Activated T-cell treated with anti-CD3 and anti-CD28 coated beads, Interleukin-2, amount 50 U/mL, for 72 hours (primary cell): Measurements from ENCODE around the gene KASH5. TPM values are rescaled to one million over a fixed set of nuclear protein-coding genes. Genes with fewer than 3 reads are reported as not detected.
A peak's percentile ranks its signal among the peaks of the same experiment; 100 is the strongest.

Experiments
- ATAC-seq, 2 donors: fragments of 150-1000 bp; cut with Tn5 transposase; replicated peaks in 1 of 2; 2 replicates each; pipeline ENCODE4 v1.10.0; 2021; ENCODE audit warnings: moderate library complexity in 2 of 2, mild to moderate bottlenecking in 1 of 2
- DNase-seq, 2 donors: peaks; one replicate each; pipeline ENCODE4 v3.0.0; 2021 to 2022; ENCODE audit warnings: mixed read lengths in 1 of 2
- H3K27ac Mint-ChIP-seq: one replicate; pipeline ENCODE4 v1.8.0; 2022; ENCODE audit warnings: mild to moderate bottlenecking, moderate library complexity, mixed read lengths
- H3K27me3 Mint-ChIP-seq: one replicate; pipeline ENCODE4 v1.8.0; 2022; ENCODE audit warnings: low read depth, mixed read lengths
- H3K36me3 Mint-ChIP-seq, 2 donors: one replicate each; pipeline ENCODE4 v1.8.0; 2022; ENCODE audit warnings: mixed read lengths in 2 of 2, mild to moderate bottlenecking in 1 of 2; ENCODE audit not compliant: insufficient read depth in 2 of 2
- H3K4me1 Mint-ChIP-seq: one replicate; pipeline ENCODE4 v1.8.0; 2022; ENCODE audit warnings: low read depth, mixed read lengths
- H3K4me3 Mint-ChIP-seq, 2 donors: one replicate each; pipeline ENCODE4 v1.8.0; 2022; ENCODE audit warnings: mild to moderate bottlenecking in 2 of 2, mixed read lengths in 2 of 2, moderate library complexity in 2 of 2
- H3K9me3 Mint-ChIP-seq, 2 donors: one replicate each; pipeline ENCODE4 v1.8.0; 2022; ENCODE audit warnings: mixed read lengths in 2 of 2
- total RNA-seq, 2 donors: library from RNA; stranded (reverse); gene quantifications; one replicate each; pipeline ENCODE4 v1.2.3, GENCODE V29; 2022

KASH5 gene
- total RNA-seq, 2 donors from 2014 or later = 1.6 to 3.0 TPM

DNA sequence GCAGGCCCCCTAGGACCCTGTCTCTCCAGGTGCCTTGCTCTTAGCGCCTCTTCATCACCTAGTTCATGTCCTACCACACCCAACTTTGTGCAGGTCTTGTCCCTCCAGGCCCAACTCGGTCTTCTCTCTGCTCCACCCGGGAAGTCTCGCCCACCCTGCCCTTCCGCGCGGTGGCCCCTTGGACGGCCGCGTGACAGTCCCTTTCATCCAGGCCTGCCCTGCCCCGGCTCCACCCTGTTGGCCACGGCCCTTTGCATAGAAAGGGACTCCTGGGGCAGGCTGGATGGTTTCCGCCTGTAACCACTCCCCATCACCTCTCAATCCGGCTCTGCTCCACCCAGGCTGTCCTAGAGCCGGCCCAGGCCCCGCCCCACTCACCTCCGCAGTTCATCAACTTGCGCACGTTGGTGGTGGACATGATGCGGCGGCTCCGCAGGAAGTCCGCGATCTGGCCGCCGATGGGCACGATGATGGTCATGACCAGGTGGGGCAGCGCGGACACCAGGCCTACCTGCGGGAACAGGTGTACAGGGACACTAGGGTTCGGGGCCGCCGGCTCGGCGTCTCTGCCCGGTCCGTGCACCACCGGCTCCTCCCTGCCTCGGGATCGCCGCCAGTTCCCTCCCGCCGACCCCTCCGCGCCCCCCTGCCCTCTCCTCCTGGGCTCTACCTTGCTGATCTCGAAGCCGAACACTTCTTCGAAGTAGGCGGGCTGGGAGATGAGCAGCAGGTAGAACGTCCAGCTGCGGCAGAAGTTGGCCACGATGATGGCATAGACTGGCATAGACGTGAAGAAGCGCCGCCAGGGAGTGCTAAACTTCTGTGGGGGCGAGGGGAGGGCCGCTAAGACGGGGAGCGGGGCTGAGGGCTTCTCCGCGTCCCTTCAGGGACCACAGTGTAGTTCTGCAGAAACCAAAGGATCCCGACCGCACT is 44.4 kb downstream of the KASH5 start:
- Mint-ChIP-seq H3K9me3 (no peaks in the 10 kb centered on the region), H3K27ac (no peak overlapping the region), H3K4me3 (peak overlapping the region; percentile 25 to 69), H3K36me3 (no peaks in the 10 kb centered on the region), H3K4me1 (peaks cover 62% of the 10 kb centered on the region), H3K27me3 (peaks cover 96% of the 10 kb centered on the region)
- DNase-seq (peak in 1 of 2 donors; percentile 51), ATAC-seq (peak; percentile 60)

- no peaks in the 10 kb centered on the region for H3K36me3 Mint-ChIP-seq
- peaks cover 96% of the 10 kb centered on the region for H3K27me3 Mint-ChIP-seq
- DNase-seq (no peak), ATAC-seq (no peak)
- no peak overlapping the region for H3K27ac Mint-ChIP-seq
- H3K4me3 Mint-ChIP-seq = peak overlapping the region in 1 of 2 donors; percentile 53
- H3K4me1 Mint-ChIP-seq = peaks cover 54% of the 10 kb centered on the region
- H3K9me3 Mint-ChIP-seq = no peaks in the 10 kb centered on the region
Measured at GRCh38 chr19:49433240-49433901, 45.3 kb downstream of the KASH5 start.

DNA sequence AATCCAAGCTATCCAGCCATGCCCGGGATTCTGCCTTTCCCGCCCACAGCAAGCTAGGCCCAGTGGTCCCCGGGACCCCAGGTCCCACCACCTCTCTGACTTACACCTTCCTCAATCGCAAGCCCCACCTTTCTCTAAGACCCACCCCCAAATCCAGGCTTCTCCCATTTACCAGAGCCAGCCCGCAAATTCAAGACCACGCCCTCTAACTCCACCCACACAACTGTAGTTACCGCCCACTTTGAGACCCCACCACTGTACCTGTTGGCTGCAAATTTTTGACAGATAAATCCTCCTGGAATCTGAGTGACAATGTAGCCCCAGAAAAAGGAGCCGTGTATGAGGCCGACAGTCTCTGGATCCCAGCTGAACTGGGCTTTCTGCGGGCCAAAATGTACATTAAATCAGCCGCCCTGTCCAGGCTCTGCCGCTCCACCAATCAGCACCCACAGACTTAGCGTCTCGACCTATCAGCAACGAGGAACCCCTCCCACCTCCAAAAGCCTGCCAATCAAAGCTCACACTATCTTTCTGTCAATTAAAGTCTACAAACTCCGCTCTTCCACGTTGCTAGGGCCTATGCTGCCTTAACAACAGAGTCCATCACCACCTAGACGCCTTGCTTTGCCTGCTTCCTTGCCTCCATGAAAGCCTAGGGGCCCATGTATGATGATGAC is 47.0 kb downstream of the KASH5 start:
- Mint-ChIP-seq H3K27me3 (peaks cover 96% of the 10 kb centered on the region), H3K9me3 (no peaks in the 10 kb centered on the region), H3K4me1 (peaks cover 48% of the 10 kb centered on the region), H3K4me3 (no peak overlapping the region), H3K27ac (no peak overlapping the region), H3K36me3 (no peaks in the 10 kb centered on the region)
- ATAC-seq (no peak), DNase-seq (no peak)

DNA sequence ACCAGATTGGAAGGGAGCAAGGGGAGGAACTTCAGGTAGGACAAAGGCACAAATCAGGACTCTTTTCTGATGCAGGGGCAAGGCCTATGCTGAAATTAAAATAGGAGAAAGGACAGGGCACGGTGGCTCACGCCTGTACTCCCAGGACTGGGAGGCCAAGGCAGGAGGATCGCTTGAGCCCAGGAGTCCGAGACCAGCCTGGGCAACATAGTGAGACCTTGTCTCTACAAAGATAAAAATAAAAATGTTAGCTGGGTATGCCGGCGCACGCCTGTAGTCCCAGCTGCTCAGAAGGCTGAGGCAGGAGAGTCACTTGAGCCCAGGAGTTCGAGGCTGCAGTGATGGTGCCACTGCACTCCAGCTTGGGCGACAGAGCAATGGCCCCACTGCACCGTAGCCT is 47.6 kb downstream of the KASH5 start:
- H3K27me3 Mint-ChIP-seq = peaks cover 96% of the 10 kb centered on the region
- peaks cover 41% of the 10 kb centered on the region for H3K4me1 Mint-ChIP-seq
- peak overlapping the region; percentile 3 for H3K27ac Mint-ChIP-seq
- ATAC-seq (no peak), DNase-seq (no peak)
- H3K9me3 Mint-ChIP-seq = no peaks in the 10 kb centered on the region
- peaks cover 0 to 1% of the 10 kb centered on the region in 2 donors for H3K36me3 Mint-ChIP-seq
- H3K4me3 Mint-ChIP-seq = no peak overlapping the region

GRCh38 chr19:49436381-49437017 is 48.5 kb downstream of the KASH5 start:
- no peak overlapping the region for H3K27ac Mint-ChIP-seq
- DNase-seq = peak; percentile 82
- H3K9me3 Mint-ChIP-seq = no peaks in the 10 kb centered on the region
- peaks cover 97% of the 10 kb centered on the region for H3K27me3 Mint-ChIP-seq
- peaks cover under 1 to 4% of the 10 kb centered on the region in 2 donors for H3K36me3 Mint-ChIP-seq
- ATAC-seq = peak; percentile 42 to 50
- H3K4me1 Mint-ChIP-seq = peaks cover 39% of the 10 kb centered on the region
- peak overlapping the region; percentile 4 to 65 for H3K4me3 Mint-ChIP-seq

GRCh38 chr19:49437231-49437630 is 49.2 kb downstream of the KASH5 start:
- peaks cover 40% of the 10 kb centered on the region for H3K4me1 Mint-ChIP-seq
- ATAC-seq (no peak), DNase-seq (no peak)
- peaks cover 3 to 5% of the 10 kb centered on the region in 2 donors for H3K36me3 Mint-ChIP-seq
- H3K9me3 Mint-ChIP-seq = no peaks in the 10 kb centered on the region
- no peak overlapping the region for H3K4me3 Mint-ChIP-seq
- peaks cover 97% of the 10 kb centered on the region for H3K27me3 Mint-ChIP-seq
- H3K27ac Mint-ChIP-seq = no peak overlapping the region

- Mint-ChIP-seq H3K36me3 (peaks cover 3 to 5% of the 10 kb centered on the region in 2 donors), H3K4me3 (no peak overlapping the region), H3K4me1 (peaks cover 41% of the 10 kb centered on the region), H3K27me3 (peaks cover 93% of the 10 kb centered on the region), H3K9me3 (no peaks in the 10 kb centered on the region), H3K27ac (no peak overlapping the region)
- DNase-seq (no peak), ATAC-seq (no peak)
Measured at GRCh38 chr19:49438261-49438660, 50.2 kb downstream of the KASH5 start.

DNA sequence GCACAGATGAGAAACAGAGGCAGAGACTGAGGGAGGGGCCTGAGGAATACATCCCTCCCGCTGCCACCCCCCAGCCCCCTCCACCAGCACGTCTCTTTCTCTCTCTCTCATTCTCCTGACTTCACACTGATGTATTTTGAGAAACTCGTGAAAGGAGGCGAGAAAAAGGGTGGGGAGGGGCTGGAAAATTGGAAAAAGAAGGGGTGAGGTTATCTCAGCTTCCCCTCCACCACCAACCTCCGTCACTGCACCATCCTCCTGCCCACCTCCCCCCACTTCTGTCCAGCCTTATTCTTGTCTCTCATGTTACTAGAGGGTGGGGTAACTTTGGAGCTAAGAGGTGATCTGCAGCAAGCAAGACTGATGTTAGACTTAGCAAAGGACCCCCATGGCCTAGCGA is 51.8 kb downstream of the KASH5 start:
- H3K36me3 Mint-ChIP-seq = peaks cover 3 to 5% of the 10 kb centered on the region in 2 donors
- H3K9me3 Mint-ChIP-seq = no peaks in the 10 kb centered on the region
- peaks cover 78% of the 10 kb centered on the region for H3K27me3 Mint-ChIP-seq
- no peak for ATAC-seq
- H3K27ac Mint-ChIP-seq = no peak overlapping the region
- peak overlapping the region in 1 of 2 donors; percentile 76 for H3K4me3 Mint-ChIP-seq
- H3K4me1 Mint-ChIP-seq = peaks cover 47% of the 10 kb centered on the region
- DNase-seq = no peak

DNA sequence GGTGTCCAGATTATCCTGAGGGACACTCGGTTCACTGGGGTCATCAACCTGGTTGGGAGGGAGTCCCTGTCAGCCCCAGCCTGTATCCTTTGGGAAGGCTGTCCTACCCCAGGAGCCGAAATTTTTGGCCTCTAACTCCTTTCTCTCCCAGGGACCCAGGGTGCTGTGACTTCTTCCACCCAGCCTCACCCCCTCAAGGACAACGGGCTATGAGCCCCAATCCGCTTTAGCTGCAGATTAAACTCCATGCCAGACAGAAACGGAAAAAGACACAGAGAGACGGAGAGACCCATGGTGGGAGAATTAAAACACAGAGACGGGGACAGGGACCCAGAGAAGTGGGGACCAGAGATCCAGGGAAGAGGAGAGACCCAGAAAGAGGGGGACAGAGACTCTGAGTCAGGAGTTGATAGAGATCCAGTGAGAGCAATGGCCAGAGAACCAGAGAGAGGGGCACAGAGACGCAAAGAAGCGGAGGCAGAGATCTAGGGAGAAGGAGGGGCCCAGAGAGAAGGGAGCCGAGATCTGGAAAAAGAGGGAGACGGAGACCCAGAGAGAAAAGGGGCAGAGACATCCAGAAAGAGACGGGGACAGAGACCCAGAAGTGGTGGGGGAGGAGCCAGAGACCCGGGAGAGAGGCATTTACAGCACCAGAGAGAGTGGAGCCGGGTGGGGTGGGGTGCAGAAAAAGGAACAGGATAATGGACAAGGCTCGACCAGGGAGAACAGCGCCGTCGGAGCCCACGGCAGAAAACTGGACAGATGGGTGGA is 52.6 kb downstream of the KASH5 start:
- H3K36me3 Mint-ChIP-seq = peaks cover 3 to 5% of the 10 kb centered on the region in 2 donors
- no peak for ATAC-seq
- H3K27me3 Mint-ChIP-seq = peaks cover 70% of the 10 kb centered on the region
- H3K27ac Mint-ChIP-seq = no peak overlapping the region
- DNase-seq = no peak
- H3K9me3 Mint-ChIP-seq = no peaks in the 10 kb centered on the region
- H3K4me3 Mint-ChIP-seq = peak overlapping the region; percentile 61 to 76
- H3K4me1 Mint-ChIP-seq = peaks cover 46% of the 10 kb centered on the region

DNA sequence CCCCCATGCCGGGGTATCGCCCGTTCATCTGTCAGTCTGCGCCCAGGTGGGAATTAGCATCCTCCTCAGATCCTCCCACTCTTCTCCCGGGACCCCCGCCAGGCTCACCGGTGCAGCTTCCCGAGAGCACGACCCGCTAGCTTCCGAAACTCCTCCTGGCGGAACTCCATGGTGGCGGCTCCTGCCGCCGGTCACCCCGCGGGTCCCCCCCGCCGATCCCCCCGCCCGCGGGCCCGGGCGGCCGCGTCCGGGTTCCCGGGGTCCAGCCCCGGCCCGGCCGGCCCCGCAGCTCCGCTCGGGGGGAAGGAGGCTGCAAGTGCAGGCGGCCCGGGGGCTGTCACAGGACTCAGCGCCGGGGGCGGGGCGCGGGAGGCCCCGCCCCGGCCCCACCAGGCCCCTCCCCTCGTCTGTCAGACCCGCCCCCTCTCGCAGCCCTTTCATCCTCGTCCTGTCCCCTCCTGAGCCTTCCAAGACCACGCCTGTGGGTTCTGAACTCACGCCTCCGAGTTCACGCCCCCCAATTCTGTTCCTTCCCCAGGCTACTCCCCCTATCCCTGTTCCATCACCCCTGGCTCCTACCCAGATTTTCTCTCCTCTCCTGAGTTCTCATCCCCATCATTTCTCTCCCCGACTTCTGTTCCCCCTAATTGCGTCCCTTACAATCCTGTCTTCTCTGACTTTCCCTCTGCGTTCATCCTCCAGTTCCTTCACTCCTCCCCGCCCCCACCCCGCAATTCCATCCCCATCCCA is 53.3 kb downstream of the KASH5 start, which contains the start of gene SLC17A7:
Gene SLC17A7, minus strand, starts transcription at position 318 of the 750 bp plus-strand sequence. Its CDS starts 148 bp downstream, at position 170.
- ATAC-seq (peak; percentile 16 to 28), DNase-seq (peak in 1 of 2 donors; percentile 53)
- peaks cover 62% of the 10 kb centered on the region for H3K27me3 Mint-ChIP-seq
- H3K4me3 Mint-ChIP-seq = peak within 1 kb of the TSS; percentile 78 to 87
- H3K9me3 Mint-ChIP-seq = no peaks in the 10 kb centered on the region
- H3K4me1 Mint-ChIP-seq = peaks cover 38% of the 10 kb centered on the region
- H3K27ac Mint-ChIP-seq = peak within 1 kb of the TSS; percentile 34
- H3K36me3 Mint-ChIP-seq = peaks cover 3 to 5% of the 10 kb centered on the region in 2 donors

- ATAC-seq (no peak), DNase-seq (no peak)
- peak overlapping the region; percentile 34 for H3K27ac Mint-ChIP-seq
- peaks cover 3 to 5% of the 10 kb centered on the region in 2 donors for H3K36me3 Mint-ChIP-seq
- peaks cover 57% of the 10 kb centered on the region for H3K27me3 Mint-ChIP-seq
- no peaks in the 10 kb centered on the region for H3K9me3 Mint-ChIP-seq
- peaks cover 34% of the 10 kb centered on the region for H3K4me1 Mint-ChIP-seq
- peak overlapping the region; percentile 78 to 87 for H3K4me3 Mint-ChIP-seq
Measured at GRCh38 chr19:49441960-49442350, 53.9 kb downstream of the KASH5 start.
